ENCODE measurements around the gene TMEM131. TPM values are rescaled to one million over a fixed set of nuclear protein-coding genes. Genes with fewer than 3 reads are reported as not detected.

The TMEM131 gene
- 38.2 and 42.2 TPM in 2 replicates for total RNA-seq

GRCh38 chr2:97995734-97996624 lies at the start of gene TMEM131:
Gene TMEM131, minus strand, starts transcription at chr2:97995948. Its CDS starts 286 bp downstream, at chr2:97995662.

GRCh38 chr2:97713296-97714083 lies 282.3 kb downstream of the TMEM131 start, which contains the start of gene ZAP70:
Gene ZAP70, plus strand, starts transcription at chr2:97713576. Its CDS starts 10,461 bp downstream, at chr2:97724037.

Other genes with a start within 250 kb of the TMEM131 start
- not detected in 2 replicates for gene VWA3B, start 91.2 kb upstream of the TMEM131 start, total RNA-seq

Data from smooth muscle cell of the pulmonary artery (primary cell).